ENCODE data around the gene RPP25.

DNA sequence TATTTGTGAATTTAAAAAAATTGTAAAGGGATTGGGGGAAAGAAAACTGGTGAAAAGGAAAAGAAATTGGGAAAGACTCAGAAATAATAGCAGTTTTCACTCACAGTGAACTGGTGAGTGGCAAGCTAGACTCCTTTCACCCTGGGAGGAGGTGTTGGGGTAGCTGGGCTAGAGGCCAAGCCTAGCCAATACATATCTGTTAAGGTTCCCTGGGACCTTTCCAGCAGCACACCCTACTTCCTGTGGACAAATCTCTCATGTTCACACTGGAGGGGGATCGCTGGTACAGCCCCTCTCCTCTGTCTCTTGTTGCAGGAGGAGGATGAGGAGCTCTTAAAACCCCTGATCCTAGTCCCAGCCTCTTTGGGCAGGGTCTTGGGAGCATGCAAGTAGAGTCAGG lies 3.7 kb upstream of the RPP25 start:
- TF ChIP-seq, protein P1, sequence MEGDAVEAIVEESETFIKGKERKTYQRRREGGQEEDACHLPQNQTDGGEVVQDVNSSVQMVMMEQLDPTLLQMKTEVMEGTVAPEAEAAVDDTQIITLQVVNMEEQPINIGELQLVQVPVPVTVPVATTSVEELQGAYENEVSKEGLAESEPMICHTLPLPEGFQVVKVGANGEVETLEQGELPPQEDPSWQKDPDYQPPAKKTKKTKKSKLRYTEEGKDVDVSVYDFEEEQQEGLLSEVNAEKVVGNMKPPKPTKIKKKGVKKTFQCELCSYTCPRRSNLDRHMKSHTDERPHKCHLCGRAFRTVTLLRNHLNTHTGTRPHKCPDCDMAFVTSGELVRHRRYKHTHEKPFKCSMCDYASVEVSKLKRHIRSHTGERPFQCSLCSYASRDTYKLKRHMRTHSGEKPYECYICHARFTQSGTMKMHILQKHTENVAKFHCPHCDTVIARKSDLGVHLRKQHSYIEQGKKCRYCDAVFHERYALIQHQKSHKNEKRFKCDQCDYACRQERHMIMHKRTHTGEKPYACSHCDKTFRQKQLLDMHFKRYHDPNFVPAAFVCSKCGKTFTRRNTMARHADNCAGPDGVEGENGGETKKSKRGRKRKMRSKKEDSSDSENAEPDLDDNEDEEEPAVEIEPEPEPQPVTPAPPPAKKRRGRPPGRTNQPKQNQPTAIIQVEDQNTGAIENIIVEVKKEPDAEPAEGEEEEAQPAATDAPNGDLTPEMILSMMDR (IDR thresholded peaks at IDR 0.05; ENCODE audit: low read depth, low read length): no peak
- TF ChIP-seq EZH2phosphoT487 (IDR thresholded peaks at IDR 0.05; ENCODE audit: low read depth): no peak

All from OCI-LY3 (cell line).